PC-3 (cell line): ENCODE data around the gene FHIP2A. TPM values are rescaled to one million over a fixed set of nuclear protein-coding genes. Genes with fewer than 3 reads are reported as not detected.

Experiments
- ATAC-seq: fragments of 200-7000 bp; cut with Tn5 transposase; 2 replicates; pipeline ENCODE4 v1.9.1; 2020; ENCODE audit warnings: mild to moderate bottlenecking, moderate library complexity
- BruUV-seq: library from RNA; stranded (reverse); fragments of 400-500 nt; replicated peaks from 2 replicates; lab custom pipeline; 2021; lab: Mats Ljungman, UMichigan
- CTCF ChIA-PET: fragments of 300-600 bp; sonication (Branson Sonifier 250); formaldehyde crosslinking; loops from one replicate; lab custom pipeline; 2022; ENCODE audit warnings: antibody characterized with exemption; lab: Charles Lee
- POLR2A ChIA-PET: fragments of 300-600 bp; sonication (Branson Sonifier 250); formaldehyde crosslinking; loops from one replicate; lab custom pipeline; 2022; ENCODE audit warnings: antibody characterized with exemption; ENCODE audit not compliant: unreplicated experiment; lab: Charles Lee
- DNase-seq: peaks from one replicate; pipeline ENCODE4 v3.0.0-alpha.2; 2015
- H2AFZ ChIP-seq: fragments of 300-600 bp; sonication (generic); 2 replicates; pipeline ENCODE4 v1.6.0; 2016; ENCODE audit warnings: antibody characterized with exemption, low read length
- H3F3A ChIP-seq: fragments of 300-600 bp; sonication (generic); one replicate; pipeline ENCODE4 v1.6.0; 2017; ENCODE audit warnings: antibody characterized with exemption, low read length, control low read depth, mild to moderate bottlenecking; ENCODE audit not compliant: unreplicated experiment
- H3K27ac ChIP-seq: fragments of 300-600 bp; sonication (generic); 2 replicates; pipeline ENCODE4 v1.5.1; 2016; ENCODE audit warnings: mild to moderate bottlenecking, low read length
- H3K27me3 ChIP-seq: fragments of 300-600 bp; sonication (generic); 2 replicates; pipeline ENCODE4 v1.6.1; 2016; ENCODE audit warnings: low read length, mixed read lengths
- H3K36me3 ChIP-seq: fragments of 300-600 bp; sonication (generic); 2 replicates; pipeline ENCODE4 v1.6.1; 2016; ENCODE audit warnings: low read depth, mixed run types, low read length, mixed read lengths
- H3K4me1 ChIP-seq: fragments of 300-600 bp; sonication (generic); 2 replicates; pipeline ENCODE4 v1.5.1; 2016; ENCODE audit warnings: low read length; ENCODE audit not compliant: insufficient read depth
- H3K4me2 ChIP-seq: fragments of 300-600 bp; sonication (generic); 2 replicates; pipeline ENCODE4 v1.6.0; 2016; ENCODE audit warnings: low read length
- H3K4me3 ChIP-seq: fragments of 300-600 bp; sonication (generic); 2 replicates; pipeline ENCODE4 v1.5.1; 2016; ENCODE audit warnings: mild to moderate bottlenecking, low read length, mixed read lengths
- H3K79me2 ChIP-seq: fragments of 300-600 bp; sonication (generic); 2 replicates; pipeline ENCODE4 v1.6.1; 2017; ENCODE audit warnings: low read length, mixed read lengths
- H3K9ac ChIP-seq: fragments of 300-600 bp; sonication (generic); 2 replicates; pipeline ENCODE4 v1.6.0; 2016; ENCODE audit warnings: mild to moderate bottlenecking, low read length
- H3K9me2 ChIP-seq: fragments of 300-600 bp; sonication (generic); replicated peaks from 2 replicates; pipeline ENCODE4 v1.6.1; 2016; ENCODE audit warnings: mixed run types, low read length, mixed read lengths
- H3K9me3 ChIP-seq: fragments of 300-600 bp; sonication (generic); 2 replicates; pipeline ENCODE4 v1.6.1; 2016; ENCODE audit warnings: low read length, mixed read lengths
- H4K20me1 ChIP-seq: fragments of 300-600 bp; sonication (generic); 2 replicates; pipeline ENCODE4 v1.6.1; 2016; ENCODE audit warnings: low read length, mixed read lengths
- CTCF ChIP-seq: fragments of 300-600 bp; sonication (generic); conservative IDR thresholded peaks from 2 replicates; pipeline ENCODE4 v1.5.1; 2017; ENCODE audit warnings: antibody characterized with exemption, low read depth, mild to moderate bottlenecking, low read length
- EZH2 ChIP-seq: fragments of 300-600 bp; sonication (generic); IDR thresholded peaks from one replicate; pipeline ENCODE4 v1.6.1; 2017; ENCODE audit warnings: antibody characterized with exemption, mild to moderate bottlenecking, low read length; ENCODE audit not compliant: unreplicated experiment
- EZH2phosphoT487 ChIP-seq: fragments of 300-600 bp; sonication (generic); IDR thresholded peaks from 2 replicates; pipeline ENCODE4 v1.6.1; 2018; ENCODE audit warnings: mild to moderate bottlenecking, antibody characterized with exemption, low read length, borderline replicate concordance
- intact Hi-C: fragments of 100-400 bp; cut with micrococcal nuclease; formaldehyde crosslinking; loops from 2 replicates; pipeline ENCODE4 v1.9.0; 2023
- total RNA-seq: library from RNA; depleted of rRNA; stranded (reverse); fragments of >200 nt; gene quantifications from 2 replicates; pipeline ENCODE4 v1.2.3, GENCODE V29; 2014

The FHIP2A gene
- total RNA-seq, 1 experiment from 2014 or later, result 3.7 TPM

GRCh38 chr10:114815791-114816190 is 5.8 kb upstream of the FHIP2A start:
- Histone ChIP-seq H3K27ac (no peak overlapping the region), H3K27me3 (no peaks in the 10 kb centered on the region), H3F3A (no peaks in the 10 kb centered on the region), H4K20me1 (no peaks in the 10 kb centered on the region), H3K9ac (no peak overlapping the region), H3K4me3 (no peak overlapping the region), H3K4me2 (no peak overlapping the region), H2AFZ (no peak overlapping the region), H3K9me2 (no peaks in the 10 kb centered on the region), H3K79me2 (no peaks in the 10 kb centered on the region), H3K4me1 (peaks cover 15% of the 10 kb centered on the region), H3K36me3 (no peaks in the 10 kb centered on the region), H3K9me3 (no peaks in the 10 kb centered on the region)
- ATAC-seq (peak; percentile 42), DNase-seq (peak; percentile 9)
- intact Hi-C loops, result no loop called here
- ChIA-PET CTCF (no interaction called here), POLR2A (no interaction called here)
- no peak for TF ChIP-seq EZH2phosphoT487
- TF ChIP-seq EZH2, result no peak
- TF ChIP-seq CTCF, result no peak
- BruUV-seq, result no TSS peak

- Histone ChIP-seq H2AFZ (no peak overlapping the region), H3K27ac (no peak overlapping the region), H3K4me2 (no peak overlapping the region), H3K9ac (no peak overlapping the region), H3K79me2 (no peaks in the 10 kb centered on the region), H3K9me3 (no peaks in the 10 kb centered on the region), H3K27me3 (no peaks in the 10 kb centered on the region), H3K4me1 (peaks cover 15% of the 10 kb centered on the region), H3K36me3 (no peaks in the 10 kb centered on the region), H3K4me3 (no peak overlapping the region), H3K9me2 (no peaks in the 10 kb centered on the region), H4K20me1 (no peaks in the 10 kb centered on the region), H3F3A (no peaks in the 10 kb centered on the region)
- no peak for TF ChIP-seq CTCF
- TF ChIP-seq EZH2phosphoT487, result no peak
- no peak for TF ChIP-seq EZH2
- no TSS peak for BruUV-seq
- DNase-seq, result no peak
- ATAC-seq, result no peak
- ChIA-PET CTCF (no interaction called here), POLR2A (no interaction called here)
- intact Hi-C loops, result no loop called here
These were observed 5.3 kb upstream of the FHIP2A start for GRCh38 chr10:114816308-114816707.

GRCh38 chr10:114819322-114819721 is 2.3 kb upstream of the FHIP2A start:
- Histone ChIP-seq H3K9ac (no peak overlapping the region), H4K20me1 (no peaks in the 10 kb centered on the region), H3F3A (no peaks in the 10 kb centered on the region), H3K79me2 (peaks cover 21% of the 10 kb centered on the region), H3K36me3 (no peaks in the 10 kb centered on the region), H3K4me1 (peaks cover 23% of the 10 kb centered on the region), H3K9me2 (no peaks in the 10 kb centered on the region), H3K27ac (no peak overlapping the region), H3K4me3 (no peak overlapping the region), H2AFZ (no peak overlapping the region), H3K9me3 (no peaks in the 10 kb centered on the region), H3K4me2 (0 out of 2 replicates have a peak overlapping the region, but pooled peaks have one; percentile 21), H3K27me3 (no peaks in the 10 kb centered on the region)
- peak; percentile 43 for DNase-seq
- no TSS peak for BruUV-seq
- ChIA-PET CTCF (no interaction called here), POLR2A (no interaction called here)
- no peak for ATAC-seq
- intact Hi-C loops, result no loop called here
- TF ChIP-seq CTCF (no peak), EZH2 (no peak), EZH2phosphoT487 (no peak)
